Stimulated activated CD4-positive, alpha-beta T cell treated with anti-CD3 and anti-CD28 coated beads, Interleukin-1b, Interleukin-23, amount 100 ng/mL, for 1 hour (primary cell): ENCODE measurements around the gene ABCA2.

Experiments
- DNase-seq, 2 donors: peaks; one replicate each; pipeline ENCODE4 v3.0.0-alpha.2; 2020; ENCODE audit warnings: low read depth in 2 of 2

ABCA2 gene

DNA sequence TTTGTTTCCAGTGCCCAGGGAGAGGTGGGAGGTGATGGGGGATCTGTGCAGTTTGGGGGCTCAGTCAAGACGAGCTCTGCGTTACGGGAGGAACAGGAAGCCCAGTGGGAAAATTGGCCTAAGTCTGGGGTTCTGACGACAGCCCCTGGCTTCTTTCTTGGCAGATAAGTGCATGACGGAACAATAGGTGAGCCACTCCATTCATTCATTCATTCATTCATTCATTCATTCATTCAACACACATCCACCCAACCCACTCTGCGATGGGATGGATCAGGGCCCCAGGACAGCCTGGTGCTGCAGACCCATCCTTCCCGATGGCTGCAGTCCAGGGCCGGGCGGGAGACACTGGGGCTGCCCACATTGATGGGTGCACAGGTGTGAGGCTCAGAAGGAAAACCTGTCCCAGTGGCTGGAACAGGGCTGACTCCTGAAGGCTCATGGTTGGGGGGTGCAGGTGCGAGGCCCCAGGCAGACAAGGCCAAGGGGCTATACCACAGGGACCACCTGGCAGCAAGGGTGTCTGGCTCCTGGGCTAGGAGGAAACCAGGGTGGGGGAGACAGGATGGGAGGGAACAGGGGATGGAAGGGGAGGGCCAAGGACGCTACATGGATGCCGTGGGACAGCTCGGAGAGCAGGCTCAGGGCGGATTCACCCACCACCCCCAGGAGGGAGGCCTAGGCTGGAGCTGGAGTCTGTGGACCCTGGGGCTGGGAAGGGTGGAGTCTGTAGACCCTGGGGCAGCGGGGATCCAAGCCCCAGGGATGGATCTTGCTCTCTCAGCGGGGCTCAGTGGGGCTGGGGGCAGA is 47.2 kb downstream of the ABCA2 start:
- no peak for DNase-seq

DNA sequence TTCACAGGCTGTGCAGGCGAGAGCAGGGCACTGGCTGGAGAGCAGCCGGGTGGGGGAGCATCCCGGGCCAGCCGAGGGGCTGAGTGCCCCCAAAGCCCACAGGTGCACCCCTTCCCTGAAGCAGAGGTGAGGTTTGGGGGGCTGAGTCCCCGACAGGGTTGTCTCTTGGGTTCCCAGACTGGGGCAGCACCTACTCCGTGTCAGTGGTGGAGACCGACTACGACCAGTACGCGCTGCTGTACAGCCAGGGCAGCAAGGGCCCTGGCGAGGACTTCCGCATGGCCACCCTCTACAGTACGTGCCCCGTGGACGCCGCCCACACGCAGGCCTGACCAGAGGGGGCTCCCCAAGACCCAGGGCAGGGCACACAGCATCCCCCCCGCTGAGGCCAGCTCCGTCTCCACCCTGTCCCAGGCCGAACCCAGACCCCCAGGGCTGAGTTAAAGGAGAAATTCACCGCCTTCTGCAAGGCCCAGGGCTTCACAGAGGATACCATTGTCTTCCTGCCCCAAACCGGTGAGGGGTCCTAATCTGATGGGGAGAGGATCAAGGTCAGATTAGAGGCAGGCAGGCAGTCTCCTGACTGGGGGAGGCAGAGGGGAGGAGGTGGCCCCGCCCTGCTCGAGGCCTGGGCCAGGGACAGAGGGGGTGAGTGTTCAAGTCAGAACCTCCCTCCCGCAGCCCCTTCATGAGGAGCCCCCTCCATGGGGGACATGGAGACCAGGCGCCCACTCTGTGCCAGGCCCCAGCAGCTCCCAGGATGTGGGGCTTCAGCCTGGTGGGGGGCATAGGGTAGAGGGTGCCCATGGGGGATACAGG is 48.1 kb downstream of the ABCA2 start:
- DNase-seq: no peak

DNA sequence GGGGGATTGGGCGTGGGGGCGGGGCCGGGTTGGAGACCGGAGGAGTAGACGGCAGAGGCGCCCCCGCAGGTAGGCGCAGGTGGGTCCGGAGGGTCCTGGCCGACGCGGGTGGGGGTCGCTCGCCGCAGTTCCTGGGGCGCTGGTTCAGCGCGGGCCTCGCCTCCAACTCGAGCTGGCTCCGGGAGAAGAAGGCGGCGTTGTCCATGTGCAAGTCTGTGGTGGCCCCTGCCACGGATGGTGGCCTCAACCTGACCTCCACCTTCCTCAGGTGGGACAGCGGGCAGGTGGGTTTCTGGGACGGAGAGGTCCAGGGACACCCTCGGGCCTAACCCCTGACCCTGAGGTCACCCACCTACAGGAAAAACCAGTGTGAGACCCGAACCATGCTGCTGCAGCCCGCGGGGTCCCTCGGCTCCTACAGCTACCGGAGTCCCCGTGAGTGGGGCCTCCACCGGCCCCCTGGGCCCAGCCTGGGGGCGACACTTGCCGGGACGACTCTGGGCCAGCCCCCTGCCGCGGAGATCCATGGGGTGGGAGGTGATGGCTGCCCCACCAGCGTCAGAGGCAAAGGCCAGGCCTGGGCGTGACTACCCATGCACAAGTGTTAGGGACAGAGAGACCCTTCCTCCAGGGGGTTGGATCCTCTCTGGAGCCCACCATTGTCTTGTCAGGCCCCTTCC is 49.0 kb downstream of the ABCA2 start:
- DNase-seq: no peak

DNA sequence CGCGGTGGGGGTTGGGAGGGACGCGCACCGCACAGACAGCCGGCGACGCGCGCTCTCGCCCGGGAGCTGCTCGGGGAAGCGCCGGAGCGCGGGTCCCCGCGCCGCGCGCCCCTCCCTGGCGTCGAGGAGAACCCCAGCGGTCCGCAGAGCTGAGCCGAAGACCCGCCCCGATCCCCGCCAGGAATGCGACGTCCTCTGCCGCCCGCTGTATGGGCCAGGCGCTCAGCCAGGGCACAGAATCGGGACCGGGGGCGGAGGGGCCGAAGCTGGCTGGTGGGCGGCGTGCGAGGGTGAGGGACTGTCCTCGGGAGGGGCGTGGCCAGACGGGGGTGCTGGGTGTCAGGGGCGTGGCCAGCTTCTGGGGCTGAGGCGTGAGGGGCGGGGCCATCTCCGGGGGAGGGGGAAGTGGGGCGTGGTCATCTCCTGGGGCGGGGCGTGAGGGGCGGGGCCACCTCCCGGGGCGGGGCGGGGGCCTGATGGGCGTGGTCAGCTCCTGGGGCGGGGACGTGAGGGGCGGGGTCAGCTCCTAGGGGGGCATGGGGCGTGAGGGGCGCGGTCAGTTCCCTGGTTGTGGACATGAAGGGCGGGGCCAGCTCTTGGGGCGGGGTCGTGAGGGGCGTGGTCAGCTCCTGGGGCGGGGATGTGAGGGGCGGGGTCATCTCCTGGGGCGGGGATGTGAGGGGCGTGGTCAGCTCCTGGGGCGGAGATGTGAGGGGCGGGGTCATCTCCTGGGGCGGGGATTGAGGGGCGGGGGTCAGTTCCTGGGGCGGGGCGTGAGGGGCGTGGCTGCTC is 49.8 kb downstream of the ABCA2 start:
- peak in 1 of 2 donors; percentile 47 for DNase-seq

DNA sequence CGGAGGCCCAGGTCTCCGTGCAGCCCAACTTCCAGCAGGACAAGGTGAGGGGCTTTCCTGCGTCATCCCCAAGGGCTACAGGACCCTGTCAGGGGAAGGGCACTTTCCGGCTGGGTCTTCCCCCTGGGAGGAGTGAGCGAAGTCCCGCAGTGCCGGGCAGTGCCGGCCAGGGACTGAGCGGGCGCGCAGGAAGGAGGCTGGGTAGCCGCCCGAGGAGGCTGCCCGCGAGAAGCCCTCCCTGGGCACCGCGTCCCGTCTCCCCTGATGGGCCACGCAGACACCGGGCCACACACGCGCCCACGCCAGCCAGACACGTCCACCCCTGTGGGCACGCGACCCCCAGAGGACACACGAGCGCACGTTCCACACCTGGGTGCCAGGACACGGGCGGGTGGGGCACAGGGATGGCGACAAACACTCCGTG is 50.4 kb downstream of the ABCA2 start:
- no peak for DNase-seq

DNA sequence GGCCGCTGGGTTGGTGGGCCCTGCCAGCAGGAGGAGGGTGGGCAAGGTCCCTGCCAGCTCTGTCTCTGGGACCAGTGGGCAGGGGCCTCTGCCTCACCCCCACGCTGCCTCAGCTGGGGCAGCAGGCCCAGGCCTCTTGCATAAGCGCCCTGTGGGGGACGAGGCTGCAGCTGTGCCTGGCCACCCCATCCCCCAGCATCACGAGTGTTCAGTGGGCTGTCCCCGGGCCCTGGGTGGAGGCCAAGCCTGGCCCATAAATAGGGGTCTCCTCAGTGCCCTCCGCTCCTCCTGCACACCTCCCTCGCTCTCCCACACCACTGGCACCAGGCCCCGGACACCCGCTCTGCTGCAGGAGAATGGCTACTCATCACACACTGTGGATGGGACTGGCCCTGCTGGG is 50.8 kb downstream of the ABCA2 start, which contains the start of gene PTGDS:
Gene PTGDS (plus strand): TSS at position 282 of the 400 bp plus-strand sequence. CDS start 75 bp downstream, at position 357.
- no peak for DNase-seq

DNA sequence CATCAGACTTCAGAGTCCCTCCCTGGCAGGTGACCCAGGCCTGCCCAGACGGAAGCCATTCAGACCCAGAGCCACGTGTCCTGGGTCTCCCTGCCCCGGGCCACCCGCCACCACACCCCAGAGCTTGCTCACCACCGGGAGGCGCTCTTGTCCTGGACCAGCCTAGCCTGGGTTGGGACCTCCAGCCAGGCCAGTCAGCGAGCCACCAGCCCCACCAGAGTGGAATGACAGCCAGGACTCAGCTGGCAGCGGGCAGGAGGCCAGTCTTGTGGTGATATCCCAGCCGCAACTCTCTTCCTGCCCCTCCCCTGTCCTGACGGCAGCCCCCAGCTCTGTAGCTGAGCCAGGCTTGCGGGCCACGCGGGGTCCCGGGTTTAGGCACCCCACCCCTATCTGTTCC is 52.4 kb downstream of the ABCA2 start:
- DNase-seq: no peak

DNA sequence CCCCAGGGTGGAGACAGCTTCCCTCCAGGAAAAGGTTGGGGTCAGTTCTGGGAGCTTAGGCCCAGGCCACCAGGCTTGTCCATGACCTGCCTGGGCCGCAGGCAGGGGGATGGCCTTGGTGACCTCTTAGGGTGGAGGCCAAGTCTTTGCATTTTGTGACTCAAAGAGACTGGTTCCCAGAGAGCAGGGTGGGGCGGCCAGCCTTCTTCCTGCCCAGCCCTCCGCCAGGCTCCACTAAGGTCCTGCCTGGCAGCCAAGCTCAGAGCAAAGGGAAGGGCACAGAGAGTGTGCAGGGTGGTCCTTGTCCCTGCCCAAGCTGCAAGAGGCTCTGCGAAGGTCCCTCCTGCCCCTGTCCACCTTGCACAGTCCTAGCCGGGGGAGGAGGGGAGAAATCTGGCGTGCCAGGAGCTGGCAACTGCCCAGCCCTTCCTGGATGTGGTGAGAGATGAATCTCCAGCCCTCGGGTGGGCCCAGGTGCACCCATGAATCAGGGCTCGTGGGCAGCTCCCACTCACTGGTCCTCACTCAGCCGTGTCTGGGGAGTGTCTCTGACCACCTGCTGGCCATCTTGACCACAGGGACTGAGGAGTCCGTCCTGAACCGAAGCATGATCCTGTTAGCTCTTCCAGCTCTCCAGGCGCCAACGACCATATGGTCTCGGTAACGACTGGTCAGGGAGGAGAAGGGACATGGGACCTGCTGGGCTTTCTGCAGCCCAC is 53.1 kb downstream of the ABCA2 start:
- DNase-seq: no peak

DNA sequence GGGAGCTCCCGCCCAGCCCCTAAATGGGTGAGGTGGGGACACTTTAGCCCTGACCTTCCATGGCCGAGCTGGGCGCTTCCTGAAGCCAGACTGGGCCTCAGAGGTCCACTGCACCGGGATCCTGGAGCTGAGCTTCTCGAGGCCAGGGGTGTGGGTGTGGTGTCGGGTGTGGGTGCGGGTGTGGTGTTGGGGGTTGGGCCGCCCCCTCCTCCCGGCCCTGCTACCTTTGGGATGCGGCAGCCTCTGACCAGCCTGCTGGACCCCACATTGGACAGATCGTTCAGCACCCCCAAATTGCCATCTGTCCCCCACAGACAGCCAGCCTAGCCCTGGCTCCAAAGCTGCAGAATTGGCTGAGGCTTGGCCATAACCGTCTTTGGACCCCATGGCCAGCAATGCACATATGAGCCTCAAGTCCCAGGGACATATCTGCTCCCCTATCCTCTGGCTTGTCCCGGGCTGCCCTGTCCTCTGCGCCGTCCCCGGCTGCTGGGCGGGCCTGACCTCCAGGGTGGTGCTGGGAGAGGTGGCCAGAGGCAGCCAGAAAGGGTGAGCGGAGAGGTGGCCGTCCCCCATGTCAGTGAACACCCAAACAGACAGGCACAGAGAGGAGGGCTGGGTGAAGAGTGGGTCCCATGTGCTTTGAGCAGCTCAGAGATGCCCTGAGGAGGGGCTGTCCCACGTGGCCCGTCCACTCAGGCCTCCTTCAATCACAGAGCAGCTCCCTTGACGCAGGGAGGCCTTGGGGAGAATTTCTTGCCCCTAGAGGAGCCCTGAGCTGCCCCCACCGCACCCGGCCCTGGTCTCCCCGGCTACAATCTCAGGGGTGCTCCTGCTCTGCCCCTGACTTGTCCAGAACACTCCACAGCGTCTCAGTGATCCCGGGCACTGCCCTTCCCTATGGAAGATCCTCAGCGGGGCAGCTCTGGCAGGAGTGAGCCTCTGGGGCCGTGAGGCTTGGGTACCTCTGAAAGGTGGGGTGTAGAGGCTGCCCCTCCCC is 54.1 kb downstream of the ABCA2 start:
- DNase-seq: no peak

DNA sequence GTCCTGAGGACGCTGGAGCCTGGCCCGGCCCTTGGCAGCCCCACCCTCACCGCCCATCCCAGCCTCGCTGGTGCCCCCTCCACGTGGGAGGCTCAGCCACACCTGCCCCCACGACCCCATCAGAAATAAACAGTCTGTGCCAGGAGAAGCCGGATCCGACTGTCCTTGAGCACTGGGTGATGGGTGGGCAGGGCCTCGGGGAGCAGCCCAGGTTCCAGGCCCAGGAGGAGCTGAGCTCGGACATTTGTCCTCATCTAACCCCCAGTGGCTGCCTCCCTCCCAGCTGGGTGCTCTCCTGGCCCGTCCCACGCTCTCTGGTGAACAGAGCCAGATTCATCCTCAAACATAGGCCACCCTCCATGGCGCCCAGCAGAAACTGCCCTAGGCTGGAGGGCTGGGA is 55.3 kb downstream of the ABCA2 start:
- no peak for DNase-seq

DNA sequence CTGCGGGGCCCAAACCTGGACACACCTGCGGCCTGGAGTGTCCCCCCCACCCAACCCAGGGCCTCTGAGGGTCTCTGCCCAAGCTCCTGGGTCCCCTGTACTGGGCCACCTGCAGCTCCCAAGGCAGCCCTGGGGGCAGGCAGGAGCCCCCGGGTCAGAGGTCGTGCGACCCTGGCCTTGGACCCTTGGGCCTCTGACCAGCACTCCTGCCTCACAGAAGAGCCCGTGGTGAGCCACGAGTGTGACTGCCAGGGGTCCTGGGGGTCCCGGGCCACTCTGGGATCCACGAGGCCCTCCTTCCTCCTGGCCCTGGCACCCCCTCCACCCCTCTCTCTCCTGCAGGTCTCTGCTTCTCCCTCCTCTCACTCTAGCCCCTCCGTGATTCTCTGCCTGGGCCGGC is 55.7 kb downstream of the ABCA2 start:
- DNase-seq: no peak

DNA sequence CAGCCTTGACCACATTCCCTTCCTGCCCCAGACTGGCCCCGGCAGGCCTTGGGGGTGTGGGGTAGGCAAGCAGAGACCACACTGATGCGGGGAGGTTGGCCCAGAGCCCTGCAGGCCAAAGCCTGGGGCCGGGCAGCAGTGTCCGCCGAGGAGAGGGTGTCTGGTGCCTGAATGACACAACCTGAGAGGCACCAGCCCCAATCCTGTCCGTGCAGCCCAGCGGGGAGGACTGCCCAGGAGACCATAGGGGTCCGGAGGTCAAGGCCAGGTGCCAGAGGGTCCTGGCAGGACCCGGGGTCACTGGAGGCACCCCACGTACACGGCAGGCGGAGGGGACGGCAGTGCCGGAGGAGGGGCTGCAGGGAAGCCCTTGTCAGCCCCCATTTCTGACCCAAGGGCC is 56.3 kb downstream of the ABCA2 start:
- no peak for DNase-seq

DNA sequence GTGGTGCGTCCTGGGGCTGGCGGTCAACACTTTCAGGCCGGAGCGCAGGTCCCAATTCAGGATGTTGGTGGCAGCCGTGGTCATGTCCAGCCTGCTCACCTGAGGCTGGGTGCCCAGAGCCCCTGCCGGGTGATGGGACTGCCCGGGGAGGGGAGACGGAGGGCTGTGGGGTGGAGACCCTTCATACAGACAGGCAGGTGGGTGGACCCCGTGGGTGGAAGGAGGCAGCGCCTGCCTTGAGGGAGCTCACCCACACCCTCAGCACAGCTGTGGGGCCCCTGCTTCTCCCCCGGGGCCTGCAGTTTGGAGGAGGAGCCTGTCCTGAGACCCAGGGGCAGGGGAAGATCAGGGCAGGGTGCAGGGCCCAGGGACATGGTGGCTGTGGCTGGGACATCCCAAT is 57.7 kb downstream of the ABCA2 start:
- DNase-seq: no peak

DNA sequence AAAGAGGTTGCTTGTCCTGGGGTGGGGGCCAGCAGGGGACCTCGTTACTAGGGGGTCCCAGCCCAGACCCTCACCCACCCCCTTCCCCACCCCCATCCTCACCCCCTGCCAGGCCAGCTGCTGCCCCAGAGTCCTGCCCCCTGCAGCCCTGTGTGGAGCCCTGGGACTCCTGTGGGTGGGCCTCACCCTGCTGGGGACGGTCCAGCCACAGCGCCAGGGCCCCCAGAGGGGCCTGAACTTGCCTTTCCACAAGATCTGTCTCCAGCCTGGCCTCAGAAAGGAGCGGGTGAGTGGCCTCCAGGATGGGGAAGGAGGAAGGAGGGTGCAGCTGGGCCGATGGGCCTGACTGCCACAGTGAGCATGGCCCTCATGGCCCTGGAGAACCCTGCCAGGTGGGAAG is 58.3 kb downstream of the ABCA2 start:
- no peak for DNase-seq

DNA sequence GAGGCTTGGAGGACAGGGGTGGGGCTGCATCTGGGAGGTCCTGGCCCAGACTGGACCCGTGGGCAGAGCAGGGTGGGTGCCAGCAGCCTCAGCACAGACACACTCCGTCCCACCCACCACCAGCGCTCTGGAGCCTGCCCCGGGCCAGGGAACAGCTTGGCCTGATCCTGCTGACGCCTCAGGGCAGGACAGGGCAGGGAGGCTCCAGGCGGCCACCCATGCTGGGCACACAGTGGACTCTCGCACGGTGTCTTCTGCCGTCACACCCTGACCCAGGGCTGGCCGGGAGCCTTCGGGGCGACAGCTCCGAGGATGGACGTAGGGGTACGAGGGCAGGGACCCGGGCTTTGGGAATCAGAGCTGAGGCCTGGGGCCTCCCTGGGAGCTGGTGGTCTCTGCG is 58.9 kb downstream of the ABCA2 start:
- DNase-seq: no peak

DNA sequence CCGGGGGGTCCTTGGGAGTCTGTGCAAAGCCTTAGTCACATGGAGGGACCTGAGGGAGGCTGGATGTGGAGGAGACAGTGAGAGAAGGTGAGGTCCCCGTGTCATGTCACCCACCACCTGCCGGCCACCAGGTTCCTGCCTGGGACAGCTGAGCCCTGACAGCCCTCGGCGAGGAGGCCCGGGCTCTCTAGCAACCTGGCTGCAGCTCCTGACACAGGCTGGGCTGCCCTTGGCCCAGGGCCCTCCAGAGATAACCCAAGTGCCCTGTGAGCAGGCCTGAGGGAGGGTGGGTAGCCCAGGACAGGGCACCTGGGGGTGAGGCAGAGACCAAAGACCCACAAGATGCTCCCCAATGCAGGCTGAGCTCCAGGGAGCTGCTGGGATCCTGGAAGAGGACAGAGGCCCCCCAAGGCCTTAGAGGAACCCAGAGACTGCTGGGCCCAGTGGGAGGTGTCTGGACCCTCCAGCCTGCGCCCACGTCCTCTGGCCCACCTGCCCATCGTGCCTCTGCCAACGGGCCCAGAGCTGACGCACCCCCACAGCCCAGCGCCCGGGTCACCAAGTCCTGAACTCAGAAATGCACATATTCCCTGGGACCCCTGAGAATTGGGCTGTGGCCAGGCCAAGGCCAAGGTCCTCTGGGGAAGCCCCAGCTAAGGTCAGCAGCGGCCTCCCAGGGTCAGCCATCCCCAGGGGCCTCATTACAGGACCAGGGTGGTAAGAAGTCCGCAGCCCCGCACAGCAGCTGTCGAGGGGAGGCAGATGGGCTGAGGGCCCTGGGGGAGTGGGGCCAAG is 59.5 kb downstream of the ABCA2 start:
- no peak for DNase-seq

DNA sequence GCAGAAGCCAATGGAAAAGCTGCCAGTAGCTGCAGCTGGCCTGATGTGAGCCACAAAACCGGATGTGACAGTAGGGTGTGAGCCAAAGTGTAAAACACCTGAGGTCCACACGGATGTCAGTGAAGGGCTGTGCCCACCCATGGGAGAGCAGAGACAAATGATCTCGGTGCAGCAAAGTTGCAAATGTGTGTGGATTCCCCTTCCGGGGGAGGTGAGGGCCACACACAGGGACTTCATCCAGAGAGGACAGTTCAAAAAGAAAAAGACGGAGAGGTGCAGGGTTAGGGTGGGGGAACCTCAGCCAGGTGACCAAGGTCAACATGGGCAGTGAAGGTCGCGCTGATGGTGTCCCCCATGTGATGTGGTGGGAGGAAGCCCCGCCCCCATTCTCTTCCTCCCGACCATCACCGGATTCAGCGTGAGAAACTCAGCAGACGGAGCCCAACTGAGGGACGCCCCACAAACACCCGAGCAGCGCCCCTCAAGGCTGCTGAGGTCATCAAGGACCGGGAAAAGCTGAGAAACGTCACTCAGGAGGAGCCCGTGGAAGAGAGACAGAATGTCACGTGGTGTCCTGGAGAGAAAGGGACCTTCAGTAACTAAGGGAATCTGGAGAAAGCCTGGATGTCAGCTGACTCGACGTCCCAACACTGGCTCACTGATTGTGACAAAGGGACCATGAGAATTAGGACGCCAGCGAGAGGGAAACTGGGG is 62.1 kb downstream of the ABCA2 start:
- DNase-seq: no peak

DNA sequence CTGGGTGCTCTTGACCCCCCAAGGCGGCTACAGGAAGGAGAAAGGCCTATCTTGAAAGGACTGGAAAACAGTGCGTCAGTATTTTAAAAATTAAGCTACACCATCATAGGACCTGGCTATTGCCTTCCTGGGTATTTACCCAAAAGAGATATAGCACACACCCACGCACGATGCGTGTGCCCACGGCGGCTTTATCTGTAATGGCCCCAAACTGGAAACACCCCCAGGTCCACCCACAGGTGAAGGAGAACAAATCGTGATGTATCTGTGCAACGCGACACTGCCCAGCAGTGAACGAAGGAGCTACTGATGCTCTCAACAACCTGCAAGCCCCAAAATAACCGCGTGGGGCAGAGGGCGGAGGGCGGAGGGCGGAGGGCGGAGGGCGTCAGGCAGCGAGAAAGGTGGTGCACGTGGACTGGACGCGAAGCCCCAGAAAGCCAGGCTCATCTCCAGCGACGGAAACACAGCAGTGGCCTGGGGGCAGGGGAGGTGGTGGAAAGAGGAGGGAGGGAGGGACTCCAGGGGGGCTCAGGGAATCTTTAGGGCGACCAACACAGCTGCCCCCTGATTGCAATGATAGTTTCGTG is 63.1 kb downstream of the ABCA2 start:
- no peak for DNase-seq
